B cell (primary cell): ENCODE results near the gene SNX17. TPM values are rescaled to one million over a fixed set of nuclear protein-coding genes. Genes with fewer than 3 reads are reported as not detected.

Source experiments
- ATAC-seq: fragments of 200-7000 bp; cut with Tn5 transposase; one replicate; pipeline ENCODE4 v1.10.0; 2021; ENCODE audit warnings: low read depth, mild to moderate bottlenecking, moderate number of reproducible peaks, moderate library complexity
- CTCF ChIA-PET: fragments of 350-600 bp; sonication (Branson Sonifier 250); formaldehyde crosslinking; loops from one replicate; lab custom pipeline; 2021; ENCODE audit warnings: antibody characterized with exemption, inconsistent platforms; lab: Charles Lee
- POLR2A ChIA-PET: fragments of 350-600 bp; sonication (Branson Sonifier 250); formaldehyde crosslinking; loops from one replicate; lab custom pipeline; 2021; ENCODE audit warnings: antibody characterized with exemption; lab: Charles Lee
- DNase-seq: peaks from one replicate; pipeline ENCODE4 v3.0.0; 2013
- H2AFZ ChIP-seq: 2 replicates; pipeline ENCODE4 v1.6.1; 2012; ENCODE audit warnings: mild to moderate bottlenecking, low read depth, low read length; ENCODE audit not compliant: insufficient read depth, poor library complexity, severe bottlenecking
- H3K27ac ChIP-seq, 2 donors: 1 replicate in 1 of 2; 2 replicates in 1 of 2; pipeline ENCODE4 v1.5.1; 2012 to 2013; ENCODE audit warnings: low read length in 2 of 2, mild to moderate bottlenecking in 2 of 2, moderate library complexity in 1 of 2
- H3K27me3 ChIP-seq, 4 experiments: fragments of 200-600 bp in 1 of 4; sonication (generic) in 1 of 4; replicated peaks in 1 of 4; 1 replicate in 2 of 4; 2 replicates in 2 of 4; pipeline versions ENCODE4 v1.6.1 to v1.7.0; 2013 to 2016; ENCODE audit warnings: low read length in 3 of 4, mild to moderate bottlenecking in 2 of 4, mixed read lengths in 1 of 4, moderate library complexity in 1 of 4; ENCODE audit not compliant: insufficient read depth in 4 of 4, control insufficient read depth in 3 of 4; ENCODE audit errors: control extremely low read depth in 1 of 4
- H3K36me3 ChIP-seq, 2 experiments: replicated peaks in 1 of 2; 1 replicate in 1 of 2; 2 replicates in 1 of 2; pipeline versions ENCODE4 v1.6.1 to v1.7.1; 2013; ENCODE audit warnings: low read length in 1 of 2; ENCODE audit not compliant: insufficient read depth in 2 of 2, control insufficient read depth in 1 of 2; ENCODE audit errors: control extremely low read depth in 1 of 2, extremely low read depth in 1 of 2
- H3K4me1 ChIP-seq, 2 donors: fragments of 200-600 bp in 1 of 2; sonication (generic) in 1 of 2; 1 replicate in 1 of 2; 2 replicates in 1 of 2; pipeline versions ENCODE4 v1.5.1 to v1.6.1; 2013 to 2017; ENCODE audit warnings: low read length in 2 of 2; ENCODE audit not compliant: control insufficient read depth in 2 of 2, insufficient read depth in 2 of 2
- H3K4me2 ChIP-seq: replicated peaks from 2 replicates; pipeline ENCODE3; 2012; ENCODE audit warnings: mild to moderate bottlenecking, low read depth, low read length; ENCODE audit not compliant: poor library complexity, severe bottlenecking
- H3K4me3 ChIP-seq, 5 experiments: fragments of 200-600 bp in 1 of 5; sonication (generic) in 1 of 5; 1 replicate in 3 of 5; 2 replicates in 2 of 5; pipeline versions ENCODE4 v1.5.1 to v1.7.0; 2011 to 2016; ENCODE audit warnings: low read length in 4 of 5, mild to moderate bottlenecking in 4 of 5, low read depth in 2 of 5, control low read depth in 1 of 5, moderate library complexity in 1 of 5; ENCODE audit not compliant: insufficient read depth in 1 of 5; ENCODE audit errors: control extremely low read depth in 1 of 5, extremely low read depth in 1 of 5
- H3K79me2 ChIP-seq: fragments of 200-600 bp; sonication (generic); one replicate; pipeline ENCODE4 v1.6.0; 2016; ENCODE audit warnings: low read length; ENCODE audit not compliant: control insufficient read depth, insufficient read depth
- H3K9ac ChIP-seq: fragments of 200-600 bp; sonication (generic); 2 replicates; pipeline ENCODE4 v1.6.1; 2017; ENCODE audit warnings: mild to moderate bottlenecking, low read length, moderate library complexity
- H3K9me3 ChIP-seq, 3 donors: one replicate each; pipeline versions ENCODE4 v1.6.1 to v1.7.1; 2013; ENCODE audit warnings: low read length in 2 of 3; ENCODE audit not compliant: control insufficient read depth in 2 of 3, insufficient read depth in 1 of 3; ENCODE audit errors: control extremely low read depth in 1 of 3
- H4K20me1 ChIP-seq: 2 replicates; pipeline ENCODE4 v1.6.0; 2012; ENCODE audit warnings: mild to moderate bottlenecking, low read length; ENCODE audit not compliant: insufficient read depth, control insufficient read depth, poor library complexity, severe bottlenecking
- H3K27ac Mint-ChIP-seq: one replicate; pipeline ENCODE4 v1.8.0; 2021; ENCODE audit warnings: mixed read lengths
- H3K27me3 Mint-ChIP-seq: one replicate; pipeline ENCODE4 v1.8.0; 2021; ENCODE audit warnings: mixed read lengths
- H3K4me1 Mint-ChIP-seq: one replicate; pipeline ENCODE4 v1.8.0; 2021; ENCODE audit warnings: mixed read lengths
- H3K4me3 Mint-ChIP-seq: one replicate; pipeline ENCODE4 v1.8.0; 2021; ENCODE audit warnings: mixed read lengths
- H3K9me3 Mint-ChIP-seq: one replicate; pipeline ENCODE4 v1.8.0; 2022; ENCODE audit warnings: mixed read lengths; ENCODE audit not compliant: insufficient read depth
- EZH2 ChIP-seq: IDR thresholded peaks from 2 replicates; pipeline ENCODE4 v1.6.1; 2012; ENCODE audit warnings: borderline replicate concordance, low read depth, mild to moderate bottlenecking, moderate library complexity, low read length; ENCODE audit not compliant: insufficient read depth, poor library complexity, severe bottlenecking
- WGBS: methylation state at CpG from one replicate; pipeline ENCODE4 v1.1.5; 2013; ENCODE audit warnings: missing lambda C conversion rate; ENCODE audit not compliant: insufficient coverage; 5-methylcytosine and 5-hydroxymethylcytosine counted together
- intact Hi-C: fragments of 100-400 bp; cut with micrococcal nuclease; formaldehyde crosslinking; loops from one replicate; pipeline ENCODE4 v1.10.0; 2022
- polyA plus RNA-seq: library from polyadenylated mRNA; depleted of rRNA; stranded (reverse); fragments of >200 nt; gene quantifications from 2 replicates; pipeline ENCODE4 v1.2.3, GENCODE V29; 2012
- total RNA-seq, 2 donors: library from RNA; stranded (reverse); fragments of 120-200 nt in 1 of 2; gene quantifications; 1 replicate in 1 of 2; 2 replicates in 1 of 2; pipeline versions ENCODE4 v1.2.3 to v1.2.4, GENCODE V29; 2013 to 2022
- TF ChIP-seq, protein P1 (sequence below): fragments of 200-600 bp; IDR thresholded peaks from one replicate; pipeline ENCODE4 v1.8.0; 2022; ENCODE audit warnings: antibody characterized with exemption, mild to moderate bottlenecking

Gene SNX17
- total and polyA plus RNA-seq, 2 donors (not counting 1 experiment from before 2014, with no cell fraction given), result 103 to 158 TPM

- peak within 1 kb of the TSS; percentile 75 to 96 for H3K27ac ChIP-seq
- peak; percentile 95 for ATAC-seq
- POLR2A ChIA-PET, result interaction anchor here (0.7 to 2.1 kb wide), 5 partner anchors 34 to 105 kb away, joined by 3 to 9 read pairs (median 4); partner anchors contain the start of genes GTF3C2, NRBP1, PPM1G and ZNF513
- peaks cover 27% of the 10 kb centered on the region for H3K4me1 Mint-ChIP-seq
- H3K4me2 ChIP-seq, result peak within 1 kb of the TSS; percentile 91
- peak within 1 kb of the TSS; percentile 99 for H3K4me3 Mint-ChIP-seq
- H3K36me3 ChIP-seq, result peaks cover 4 to 19% of the 10 kb centered on the region in 2 experiments
- peak within 1 kb of the TSS; percentile 72 to 99 (median 93) for H3K4me3 ChIP-seq
- H3K27me3 Mint-ChIP-seq, result no peaks in the 10 kb centered on the region
- no peaks in the 10 kb centered on the region for H4K20me1 ChIP-seq
- no peaks in the 10 kb centered on the region for H3K27me3 ChIP-seq
- peaks cover 40% of the 10 kb centered on the region for H3K79me2 ChIP-seq
- DNase-seq, result peak; percentile 91
- no peaks in the 10 kb centered on the region for H3K9me3 ChIP-seq
- H3K27ac Mint-ChIP-seq, result peak within 1 kb of the TSS; percentile 97
- CTCF ChIA-PET, result interaction anchor here (1.2 to 3.7 kb wide), 3 partner anchors 19 to 48 kb away, joined by 5 to 24 read pairs (median 5); partner anchors contain the start of gene SNX17
- H3K9ac ChIP-seq, result peak within 1 kb of the TSS; percentile 98
- H3K9me3 Mint-ChIP-seq, result no peaks in the 10 kb centered on the region
- peaks cover 12 to 20% of the 10 kb centered on the region in 2 donors for H3K4me1 ChIP-seq
- H2AFZ ChIP-seq, result peak within 1 kb of the TSS; percentile 92
- intact Hi-C loops, result loop anchor here (1.0 to 5.0 kb wide), 10 partner anchors 20 to 1069 kb away; partner anchors contain the start of genes EIF2B4, FOSL2, GTF3C2 and NRBP1
- TF ChIP-seq, protein P1, sequence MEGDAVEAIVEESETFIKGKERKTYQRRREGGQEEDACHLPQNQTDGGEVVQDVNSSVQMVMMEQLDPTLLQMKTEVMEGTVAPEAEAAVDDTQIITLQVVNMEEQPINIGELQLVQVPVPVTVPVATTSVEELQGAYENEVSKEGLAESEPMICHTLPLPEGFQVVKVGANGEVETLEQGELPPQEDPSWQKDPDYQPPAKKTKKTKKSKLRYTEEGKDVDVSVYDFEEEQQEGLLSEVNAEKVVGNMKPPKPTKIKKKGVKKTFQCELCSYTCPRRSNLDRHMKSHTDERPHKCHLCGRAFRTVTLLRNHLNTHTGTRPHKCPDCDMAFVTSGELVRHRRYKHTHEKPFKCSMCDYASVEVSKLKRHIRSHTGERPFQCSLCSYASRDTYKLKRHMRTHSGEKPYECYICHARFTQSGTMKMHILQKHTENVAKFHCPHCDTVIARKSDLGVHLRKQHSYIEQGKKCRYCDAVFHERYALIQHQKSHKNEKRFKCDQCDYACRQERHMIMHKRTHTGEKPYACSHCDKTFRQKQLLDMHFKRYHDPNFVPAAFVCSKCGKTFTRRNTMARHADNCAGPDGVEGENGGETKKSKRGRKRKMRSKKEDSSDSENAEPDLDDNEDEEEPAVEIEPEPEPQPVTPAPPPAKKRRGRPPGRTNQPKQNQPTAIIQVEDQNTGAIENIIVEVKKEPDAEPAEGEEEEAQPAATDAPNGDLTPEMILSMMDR, result no peak
- no peak for TF ChIP-seq EZH2
- 1% methylated on average over 32 of the region's 39 CpGs for WGBS
These were observed 47.4 kb upstream of the SNX17 start, which contains the start of gene MPV17 for GRCh38 chr2:27322766-27323595. Gene MPV17 (minus strand): TSS chr2:27323097. CDS start chr2:27322517, 580 bp downstream.
